Brain microvascular endothelial cell (primary cell): Measurements from ENCODE around the gene HOPX.
"Not testable (repeated sequence)": the region's sequence is repeated elsewhere in the genome, so short reads cannot be mapped to it uniquely, and the experiment has no call there.

Experiments
- DNase-seq: peaks from one replicate; pipeline ENCODE4 v3.0.0-alpha.2; 2020
- H3K27ac ChIP-seq: fragments of 250-450 bp; sonication (Bioruptor Pico); 2 replicates; pipeline ENCODE4 v1.5.1; 2020; ENCODE audit warnings: mild to moderate bottlenecking, moderate library complexity
- H3K27me3 ChIP-seq: fragments of 250-450 bp; sonication (Bioruptor Pico); replicated peaks from 2 replicates; pipeline ENCODE4 v1.5.1; 2020; ENCODE audit warnings: mild to moderate bottlenecking
- H3K36me3 ChIP-seq: fragments of 250-450 bp; sonication (Bioruptor Pico); replicated peaks from 2 replicates; pipeline ENCODE4 v1.5.1; 2020; ENCODE audit warnings: mild to moderate bottlenecking
- H3K4me3 ChIP-seq: 2 replicates; pipeline ENCODE4 v1.5.1; 2011; ENCODE audit warnings: low read depth, mild to moderate bottlenecking, control low read depth, low read length, moderate library complexity
- CTCF ChIP-seq: IDR thresholded peaks from 2 replicates; pipeline ENCODE4 v1.5.1; 2011; ENCODE audit warnings: low read depth, mild to moderate bottlenecking, moderate library complexity, low read length, control low read depth, inconsistent platforms; ENCODE audit errors: missing control alignments
- in situ Hi-C: cut with HindIII; loops from 2 replicates; pipeline ENCODE4 v1.10.0; 2017; ENCODE audit warnings: low sequenced_read_pairs, low pct_ligation_motif_present

Gene HOPX

GRCh38 chr4:56640621-56641493 is 40.2 kb downstream of the HOPX start:
- H3K27me3 ChIP-seq: no peaks in the 10 kb centered on the region
- no peak for TF ChIP-seq CTCF
- peak overlapping the region; percentile 70 for H3K27ac ChIP-seq
- H3K36me3 ChIP-seq: no peaks in the 10 kb centered on the region
- no peak for DNase-seq
- no peak overlapping the region for H3K4me3 ChIP-seq
- in situ Hi-C loops: no loop called here

GRCh38 chr4:56637791-56638190 is 43.3 kb downstream of the HOPX start:
- H3K27me3 ChIP-seq: no peaks in the 10 kb centered on the region
- DNase-seq: no peak
- H3K4me3 ChIP-seq: no peak overlapping the region
- TF ChIP-seq CTCF: no peak
- no peak overlapping the region for H3K27ac ChIP-seq
- H3K36me3 ChIP-seq: no peaks in the 10 kb centered on the region
- in situ Hi-C loops: no loop called here

GRCh38 chr4:56637154-56637553 is 43.9 kb downstream of the HOPX start:
- H3K27me3 ChIP-seq: no peaks in the 10 kb centered on the region
- TF ChIP-seq CTCF: no peak
- H3K4me3 ChIP-seq: no peak overlapping the region
- no peak for DNase-seq
- no peaks in the 10 kb centered on the region for H3K36me3 ChIP-seq
- in situ Hi-C loops: no loop called here
- no peak overlapping the region for H3K27ac ChIP-seq

GRCh38 chr4:56634954-56635353 is 46.1 kb downstream of the HOPX start:
- not testable (repeated sequence) for DNase-seq, H3K36me3 ChIP-seq, H3K27ac ChIP-seq

GRCh38 chr4:56633486-56633885 is 47.6 kb downstream of the HOPX start:
- Histone ChIP-seq H3K4me3 (no peak overlapping the region), H3K27me3 (no peaks in the 10 kb centered on the region), H3K36me3 (no peaks in the 10 kb centered on the region), H3K27ac (no peak overlapping the region)
- no peak for DNase-seq
- in situ Hi-C loops: no loop called here
- TF ChIP-seq CTCF: no peak

More at GRCh38 chr4:56634954-56635353, 46.1 kb downstream of the HOPX start:
- in situ Hi-C loops, H3K4me3 ChIP-seq, H3K27me3 ChIP-seq: not testable (repeated sequence)

GRCh38 chr4:56630876-56631666 is 50.0 kb downstream of the HOPX start:
- in situ Hi-C loops: no loop called here
- no peak overlapping the region for H3K4me3 ChIP-seq
- TF ChIP-seq CTCF: no peak
- H3K27me3 ChIP-seq: no peaks in the 10 kb centered on the region
- H3K27ac ChIP-seq: no peak overlapping the region
- no peak for DNase-seq
- no peaks in the 10 kb centered on the region for H3K36me3 ChIP-seq
